MM.1S (cell line): ENCODE measurements around the gene CHGA.

Source experiments
- DNase-seq: peaks from one replicate; pipeline ENCODE4 v3.0.0-alpha.2; 2015
- H2AFZ ChIP-seq: fragments of 300-600 bp; sonication (generic); 2 replicates; pipeline ENCODE4 v1.6.0; 2016; ENCODE audit warnings: antibody characterized with exemption, low read length
- H3F3A ChIP-seq: fragments of 300-600 bp; sonication (generic); 2 replicates; pipeline ENCODE4 v1.6.1; 2016; ENCODE audit warnings: mild to moderate bottlenecking, antibody characterized with exemption, low read length, moderate library complexity, mixed read lengths; ENCODE audit not compliant: insufficient read depth
- H3K27ac ChIP-seq: fragments of 300-600 bp; sonication (generic); 2 replicates; pipeline ENCODE4 v1.5.1; 2016; ENCODE audit warnings: mild to moderate bottlenecking, low read length
- H3K27me3 ChIP-seq: fragments of 300-600 bp; sonication (generic); replicated peaks from 2 replicates; pipeline ENCODE4 v1.6.0; 2016; ENCODE audit warnings: low read length; ENCODE audit not compliant: insufficient read depth
- H3K36me3 ChIP-seq: fragments of 300-600 bp; sonication (generic); replicated peaks from 2 replicates; pipeline ENCODE4 v1.6.1; 2016; ENCODE audit warnings: mild to moderate bottlenecking, low read length, mixed read lengths; ENCODE audit not compliant: insufficient read depth
- H3K4me1 ChIP-seq: fragments of 300-600 bp; sonication (generic); 2 replicates; pipeline ENCODE4 v1.6.1; 2016; ENCODE audit warnings: low read length, mixed read lengths
- H3K4me2 ChIP-seq: fragments of 300-600 bp; sonication (generic); 2 replicates; pipeline ENCODE4 v1.6.0; 2016; ENCODE audit warnings: low read depth, low read length
- H3K4me3 ChIP-seq: fragments of 300-600 bp; sonication (generic); 2 replicates; pipeline ENCODE4 v1.5.1; 2016; ENCODE audit warnings: low read length, mixed read lengths
- H3K79me2 ChIP-seq: fragments of 300-600 bp; sonication (generic); 2 replicates; pipeline ENCODE4 v1.6.1; 2016; ENCODE audit warnings: mixed run types, low read length, mixed read lengths
- H3K9ac ChIP-seq: fragments of 300-600 bp; sonication (generic); 2 replicates; pipeline ENCODE4 v1.6.1; 2016; ENCODE audit warnings: low read length, mixed read lengths
- H3K9me2 ChIP-seq: fragments of 300-600 bp; sonication (generic); replicated peaks from 2 replicates; pipeline ENCODE4 v1.6.1; 2016; ENCODE audit warnings: mild to moderate bottlenecking, low read length, mixed read lengths; ENCODE audit not compliant: insufficient read depth
- H3K9me3 ChIP-seq: fragments of 300-600 bp; sonication (generic); replicated peaks from 2 replicates; pipeline ENCODE4 v1.6.1; 2016; ENCODE audit warnings: mild to moderate bottlenecking, low read length, mixed read lengths; ENCODE audit not compliant: insufficient read depth
- H4K20me1 ChIP-seq: fragments of 300-600 bp; sonication (generic); 2 replicates; pipeline ENCODE4 v1.6.1; 2016; ENCODE audit warnings: mild to moderate bottlenecking, low read length, moderate library complexity, mixed read lengths; ENCODE audit not compliant: insufficient read depth
- EZH2 ChIP-seq: fragments of 300-600 bp; sonication (generic); optimal IDR thresholded peaks from 2 replicates; pipeline ENCODE3; 2017; ENCODE audit warnings: low read depth, mild to moderate bottlenecking, antibody characterized with exemption, low read length, mixed read lengths
- EZH2phosphoT487 ChIP-seq: fragments of 300-600 bp; sonication (generic); IDR thresholded peaks from 2 replicates; pipeline ENCODE4 v1.6.1; 2018; ENCODE audit warnings: antibody characterized with exemption, low read length
- TF ChIP-seq, protein P1 (sequence below): fragments of 300-600 bp; sonication (generic); IDR thresholded peaks from 2 replicates; pipeline ENCODE4 v1.5.1; 2016; ENCODE audit warnings: antibody characterized with exemption, low read length, mixed read lengths

The CHGA gene

DNA sequence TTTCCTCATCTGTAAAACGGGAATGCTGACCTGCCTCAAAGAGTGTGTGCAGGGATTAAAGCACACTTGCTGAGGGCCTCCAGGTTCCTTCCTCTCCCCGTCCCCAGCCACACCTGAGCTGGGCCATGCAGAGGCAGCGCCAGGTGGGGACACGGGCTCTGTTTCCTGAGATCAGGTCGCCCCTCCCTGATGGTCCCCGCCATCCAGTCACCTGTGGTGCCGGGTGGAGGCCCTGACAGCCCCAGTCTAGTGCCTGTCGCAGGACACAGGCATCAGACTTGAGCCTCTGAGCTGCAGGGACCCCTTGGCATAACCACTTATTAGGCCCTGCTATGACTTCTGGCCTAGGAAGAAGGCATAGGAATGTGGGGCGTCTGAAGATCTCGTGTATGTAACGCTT, 12.5 kb downstream of the CHGA start:
- Histone ChIP-seq H3K4me3 (no peak overlapping the region), H3K79me2 (no peaks in the 10 kb centered on the region), H3K27ac (no peak overlapping the region), H3K9me2 (no peaks in the 10 kb centered on the region), H3K4me2 (no peak overlapping the region), H3K9ac (no peak overlapping the region), H2AFZ (no peak overlapping the region), H3F3A (no peaks in the 10 kb centered on the region), H3K4me1 (no peaks in the 10 kb centered on the region), H3K9me3 (no peaks in the 10 kb centered on the region), H4K20me1 (no peaks in the 10 kb centered on the region), H3K36me3 (no peaks in the 10 kb centered on the region), H3K27me3 (no peaks in the 10 kb centered on the region)
- no peak for DNase-seq
- TF ChIP-seq EZH2 (no peak), EZH2phosphoT487 (no peak)
- TF ChIP-seq, protein P1, sequence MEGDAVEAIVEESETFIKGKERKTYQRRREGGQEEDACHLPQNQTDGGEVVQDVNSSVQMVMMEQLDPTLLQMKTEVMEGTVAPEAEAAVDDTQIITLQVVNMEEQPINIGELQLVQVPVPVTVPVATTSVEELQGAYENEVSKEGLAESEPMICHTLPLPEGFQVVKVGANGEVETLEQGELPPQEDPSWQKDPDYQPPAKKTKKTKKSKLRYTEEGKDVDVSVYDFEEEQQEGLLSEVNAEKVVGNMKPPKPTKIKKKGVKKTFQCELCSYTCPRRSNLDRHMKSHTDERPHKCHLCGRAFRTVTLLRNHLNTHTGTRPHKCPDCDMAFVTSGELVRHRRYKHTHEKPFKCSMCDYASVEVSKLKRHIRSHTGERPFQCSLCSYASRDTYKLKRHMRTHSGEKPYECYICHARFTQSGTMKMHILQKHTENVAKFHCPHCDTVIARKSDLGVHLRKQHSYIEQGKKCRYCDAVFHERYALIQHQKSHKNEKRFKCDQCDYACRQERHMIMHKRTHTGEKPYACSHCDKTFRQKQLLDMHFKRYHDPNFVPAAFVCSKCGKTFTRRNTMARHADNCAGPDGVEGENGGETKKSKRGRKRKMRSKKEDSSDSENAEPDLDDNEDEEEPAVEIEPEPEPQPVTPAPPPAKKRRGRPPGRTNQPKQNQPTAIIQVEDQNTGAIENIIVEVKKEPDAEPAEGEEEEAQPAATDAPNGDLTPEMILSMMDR, result no peak

DNA sequence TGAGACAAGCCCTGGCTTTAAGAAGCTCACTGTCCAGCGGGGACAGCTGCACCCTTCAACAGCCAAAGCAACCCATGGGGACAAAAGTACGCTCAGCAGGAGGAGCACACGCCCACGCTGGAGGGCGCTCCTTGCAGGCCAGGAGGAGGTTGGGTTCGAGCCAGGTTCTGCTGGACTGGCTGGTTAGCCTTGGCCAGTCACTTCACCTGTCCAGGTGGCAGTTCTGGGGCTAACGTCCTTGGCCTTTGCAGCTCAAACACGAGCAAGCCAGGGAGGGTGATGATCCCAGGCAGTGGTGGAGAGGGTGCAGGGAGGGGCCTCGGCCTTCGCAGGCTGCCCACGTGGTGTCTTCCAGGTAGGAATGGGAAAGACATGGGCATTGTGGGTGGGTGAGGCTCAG, 13.1 kb downstream of the CHGA start:
- Histone ChIP-seq H3K4me2 (no peak overlapping the region), H2AFZ (no peak overlapping the region), H3K4me1 (no peaks in the 10 kb centered on the region), H4K20me1 (no peaks in the 10 kb centered on the region), H3K79me2 (no peaks in the 10 kb centered on the region), H3K9me3 (no peaks in the 10 kb centered on the region), H3F3A (no peaks in the 10 kb centered on the region), H3K27ac (no peak overlapping the region), H3K9me2 (no peaks in the 10 kb centered on the region), H3K27me3 (no peaks in the 10 kb centered on the region), H3K4me3 (no peak overlapping the region), H3K9ac (no peak overlapping the region), H3K36me3 (no peaks in the 10 kb centered on the region)
- DNase-seq, result no peak
- TF ChIP-seq, protein P1, result no peak
- TF ChIP-seq EZH2 (no peak), EZH2phosphoT487 (no peak)

- Histone ChIP-seq H4K20me1 (no peaks in the 10 kb centered on the region), H3K4me1 (no peaks in the 10 kb centered on the region), H3K9ac (no peak overlapping the region), H3K4me3 (no peak overlapping the region), H3K9me3 (no peaks in the 10 kb centered on the region), H3K27me3 (no peaks in the 10 kb centered on the region), H3K79me2 (no peaks in the 10 kb centered on the region), H3K36me3 (no peaks in the 10 kb centered on the region), H3K27ac (no peak overlapping the region), H3K4me2 (no peak overlapping the region), H3F3A (no peaks in the 10 kb centered on the region), H2AFZ (no peak overlapping the region), H3K9me2 (no peaks in the 10 kb centered on the region)
- no peak for DNase-seq
- TF ChIP-seq, protein P1, result no peak
- TF ChIP-seq EZH2phosphoT487, result no peak
- no peak for TF ChIP-seq EZH2
These were observed 14.3 kb downstream of the CHGA start for GRCh38 chr14:92937051-92937937.
